Panc1 (cell line): ENCODE results near the gene ZKSCAN1. TPM values are rescaled to one million over a fixed set of nuclear protein-coding genes. Genes with fewer than 3 reads are reported as not detected.

Experiments used
- ATAC-seq: fragments of 200-7000 bp; cut with Tn5 transposase; 2 replicates; pipeline ENCODE4 v1.9.1; 2020; ENCODE audit warnings: mild to moderate bottlenecking, moderate library complexity
- BruUV-seq: library from RNA; stranded (reverse); fragments of 400-500 nt; replicated peaks from 2 replicates; lab custom pipeline; 2021; lab: Mats Ljungman, UMichigan
- CTCF ChIA-PET: fragments of 300-600 bp; sonication (Branson Sonifier 250); formaldehyde crosslinking; loops from one replicate; lab custom pipeline; 2022; ENCODE audit warnings: antibody characterized with exemption; lab: Charles Lee
- POLR2A ChIA-PET: fragments of 300-600 bp; sonication (Branson Sonifier 250); formaldehyde crosslinking; loops from one replicate; lab custom pipeline; 2022; ENCODE audit warnings: antibody characterized with exemption; lab: Charles Lee
- DNase-seq: peaks from one replicate; pipeline ENCODE4 v3.0.0-alpha.2; 2010; ENCODE audit warnings: low read depth, low spot score
- H3K27ac ChIP-seq: 2 replicates; pipeline ENCODE4 v1.5.1; 2011; ENCODE audit warnings: mild to moderate bottlenecking, low read length, inconsistent platforms
- H3K27me3 ChIP-seq: fragments of 200-500 bp; sonication (Bioruptor generic); 2 replicates; pipeline ENCODE4 v1.6.0; 2014; ENCODE audit warnings: low read length, inconsistent platforms; ENCODE audit not compliant: control insufficient read depth, insufficient read depth
- H3K36me3 ChIP-seq: fragments of 200-500 bp; sonication (Bioruptor generic); 2 replicates; pipeline ENCODE4 v1.5.1; 2014; ENCODE audit warnings: inconsistent platforms, mild to moderate bottlenecking, low read length, moderate library complexity; ENCODE audit not compliant: control insufficient read depth, insufficient read depth
- H3K4me1 ChIP-seq: 2 replicates; pipeline ENCODE4 v1.5.1; 2011; ENCODE audit warnings: inconsistent platforms, mild to moderate bottlenecking, low read length, moderate library complexity; ENCODE audit not compliant: control insufficient read depth, insufficient read depth
- H3K4me3 ChIP-seq, 2 experiments: 2 replicates each; pipeline ENCODE4 v1.5.1; 2011 to 2012; ENCODE audit warnings: low read depth in 2 of 2, low read length in 2 of 2, mild to moderate bottlenecking in 2 of 2, inconsistent platforms in 1 of 2, moderate library complexity in 1 of 2
- H3K9me3 ChIP-seq: fragments of 200-500 bp; sonication (Bioruptor generic); 2 replicates; pipeline ENCODE4 v1.5.1; 2014; ENCODE audit warnings: low read depth, mild to moderate bottlenecking, inconsistent platforms, low read length, moderate library complexity; ENCODE audit not compliant: control insufficient read depth, insufficient read depth
- CTCF ChIP-seq: fragments of 450-650 bp; IDR thresholded peaks from 2 replicates; pipeline ENCODE4 v1.5.1; 2017; ENCODE audit warnings: mild to moderate bottlenecking
- POLR2AphosphoS5 ChIP-seq: IDR thresholded peaks from 2 replicates; pipeline ENCODE4 v1.6.1; 2012; ENCODE audit warnings: mild to moderate bottlenecking, low read depth, low read length, moderate library complexity
- REST ChIP-seq, 2 experiments: IDR thresholded peaks; 2 replicates each; pipeline ENCODE4 v1.6.1; 2011 to 2012; ENCODE audit warnings: low read depth in 2 of 2, control low read depth in 1 of 2, low read length in 1 of 2, mild to moderate bottlenecking in 1 of 2, moderate library complexity in 1 of 2; ENCODE audit not compliant: insufficient read depth in 1 of 2
- SIN3A ChIP-seq: IDR thresholded peaks from 2 replicates; pipeline ENCODE4 v1.6.1; 2012; ENCODE audit warnings: low read depth, mild to moderate bottlenecking, low read length, moderate library complexity, borderline replicate concordance; ENCODE audit not compliant: insufficient read depth
- TCF7L2 ChIP-seq: IDR thresholded peaks from 2 replicates; pipeline ENCODE4 v1.6.1; 2011; ENCODE audit warnings: mild to moderate bottlenecking, low read depth, low read length, inconsistent platforms
- in situ Hi-C: cut with HindIII; loops from 2 replicates; pipeline ENCODE4 v1.10.0; 2016; ENCODE audit warnings: low sequenced_read_pairs, low pct_unique_long_range_greater_than_20kb
- intact Hi-C: fragments of 100-400 bp; cut with micrococcal nuclease; formaldehyde crosslinking; loops from one replicate; pipeline ENCODE4 v1.10.0; 2022; ENCODE audit not compliant: unreplicated experiment
- total RNA-seq: library from RNA; stranded (reverse); gene quantifications from one replicate; pipeline ENCODE4 v1.2.1, GENCODE V29; 2021; ENCODE audit not compliant: unreplicated experiment

Gene ZKSCAN1
- total RNA-seq, 1 experiment from 2014 or later, result 55.5 TPM

- DNase-seq (no peak), ATAC-seq (no peak)
- Histone ChIP-seq H3K4me1 (no peaks in the 10 kb centered on the region), H3K4me3 (no peak overlapping the region), H3K27ac (no peak overlapping the region), H3K9me3 (no peaks in the 10 kb centered on the region), H3K36me3 (no peaks in the 10 kb centered on the region), H3K27me3 (peaks cover 3% of the 10 kb centered on the region; the same call in 1 of the 2 replicates)
- intact Hi-C loops (no loop called here), in situ Hi-C loops (no loop called here)
- BruUV-seq, result no TSS peak
- no peak for TF ChIP-seq CTCF
- no peak for TF ChIP-seq REST (IDR thresholded peaks at IDR 0.05; ENCODE audit: insufficient read depth in 1 of 2, low read depth in 2 of 2, low read length in 1 of 2)
- no peak for TF ChIP-seq TCF7L2
- no peak for TF ChIP-seq SIN3A
- no peak for TF ChIP-seq POLR2AphosphoS5
- ChIA-PET POLR2A (no interaction called here), CTCF (interaction anchor here (0.7 kb wide), 1 partner anchor 459 kb away, joined by 4 read pairs; no protein-coding TSS in a partner anchor)
Observed at GRCh38 chr7:99974681-99975080, 40.7 kb upstream of the ZKSCAN1 start.

GRCh38 chr7:99975782-99976521 is 39.4 kb upstream of the ZKSCAN1 start, which contains the start of gene AZGP1:
TSS of gene AZGP1 (minus strand) at chr7:99976031. CDS start at chr7:99976020, 11 bp downstream.
- BruUV-seq, result no TSS peak
- no peak for TF ChIP-seq REST (IDR thresholded peaks at IDR 0.05; ENCODE audit: insufficient read depth in 1 of 2, low read depth in 2 of 2, low read length in 1 of 2)
- ATAC-seq (no peak), DNase-seq (no peak)
- in situ Hi-C loops, result no loop called here
- Histone ChIP-seq H3K9me3 (no peaks in the 10 kb centered on the region), H3K4me3 (no peak within 1 kb of the TSS), H3K27ac (no peak within 1 kb of the TSS), H3K36me3 (no peaks in the 10 kb centered on the region), H3K27me3 (peaks cover 3% of the 10 kb centered on the region; the same call in 1 of the 2 replicates), H3K4me1 (no peaks in the 10 kb centered on the region)
- intact Hi-C loops, result no loop called here
- ChIA-PET POLR2A (no interaction called here), CTCF (no interaction called here)
